Smooth muscle cell (in vitro differentiated cells): Measurements from ENCODE around the gene ARSK. TPM values are rescaled to one million over a fixed set of nuclear protein-coding genes. Genes with fewer than 3 reads are reported as not detected.

ENCODE experiments used
- DNase-seq: peaks from one replicate; lab custom pipeline; 2025; ENCODE audit not compliant: unreplicated experiment; lab: John Stamatoyannopoulos, UW
- H2AFZ ChIP-seq: fragments of 200-600 bp; sonication (generic); 2 replicates; pipeline ENCODE4 v1.6.0; 2016; ENCODE audit warnings: antibody characterized with exemption, low read depth, mild to moderate bottlenecking
- H3F3A ChIP-seq: fragments of 200-600 bp; sonication (generic); 2 replicates; pipeline ENCODE4 v1.6.0; 2017; ENCODE audit warnings: antibody characterized with exemption, low read depth
- H3K27ac ChIP-seq: fragments of 200-600 bp; sonication (generic); 2 replicates; pipeline ENCODE4 v1.5.1; 2016; ENCODE audit warnings: low read depth, mild to moderate bottlenecking
- H3K27me3 ChIP-seq: fragments of 200-600 bp; sonication (generic); 2 replicates; pipeline ENCODE4 v1.6.1; 2016; ENCODE audit warnings: low read depth, mild to moderate bottlenecking
- H3K36me3 ChIP-seq: fragments of 200-600 bp; sonication (generic); 2 replicates; pipeline ENCODE4 v1.5.1; 2016; ENCODE audit warnings: low read depth
- H3K4me1 ChIP-seq: fragments of 200-600 bp; sonication (generic); 2 replicates; pipeline ENCODE4 v1.5.1; 2016; ENCODE audit warnings: low read depth
- H3K4me2 ChIP-seq: fragments of 200-600 bp; sonication (generic); 2 replicates; pipeline ENCODE4 v1.6.0; 2016; ENCODE audit warnings: mild to moderate bottlenecking
- H3K4me3 ChIP-seq: fragments of 200-600 bp; sonication (generic); 2 replicates; pipeline ENCODE4 v1.5.1; 2016; ENCODE audit warnings: mild to moderate bottlenecking
- H3K79me2 ChIP-seq: fragments of 200-600 bp; sonication (generic); 2 replicates; pipeline ENCODE4 v1.6.0; 2016; ENCODE audit warnings: low read depth, mild to moderate bottlenecking
- H3K9ac ChIP-seq: fragments of 200-600 bp; sonication (generic); 2 replicates; pipeline ENCODE4 v1.6.0; 2016; ENCODE audit warnings: low read depth
- H3K9me3 ChIP-seq: fragments of 200-600 bp; sonication (generic); replicated peaks from 2 replicates; pipeline ENCODE4 v1.5.1; 2016; ENCODE audit warnings: low read depth
- H4K20me1 ChIP-seq: fragments of 200-600 bp; sonication (generic); 2 replicates; pipeline ENCODE4 v1.6.0; 2016; ENCODE audit warnings: low read depth
- WGBS: methylation state at CpG from one replicate; pipeline ENCODE4 v1.1.7; 2016; ENCODE audit warnings: low lambda C conversion rate; 5-methylcytosine and 5-hydroxymethylcytosine counted together
- polyA plus RNA-seq: library from polyadenylated mRNA; unstranded; fragments of >200 nt; fragmentation: Nextera tagmentation; extraction: Ambion mirVana; gene quantifications from 2 replicates; pipeline ENCODE4 v1.2.1, GENCODE V29; 2016
- total RNA-seq: library from RNA; depleted of rRNA; stranded (reverse); fragments of >200 nt; gene quantifications from 2 replicates; pipeline ENCODE4 v1.2.3, GENCODE V29; 2014
- TF ChIP-seq, protein P1 (sequence below): fragments of 200-600 bp; sonication (generic); IDR thresholded peaks from 2 replicates; pipeline ENCODE4 v1.5.1; 2017; ENCODE audit warnings: borderline replicate concordance, mild to moderate bottlenecking, antibody characterized with exemption; ENCODE audit not compliant: insufficient read depth, poor library complexity, severe bottlenecking

Gene ARSK
- total and polyA plus RNA-seq, 2 experiments from 2014 or later: 12.1 to 18.8 TPM

DNA sequence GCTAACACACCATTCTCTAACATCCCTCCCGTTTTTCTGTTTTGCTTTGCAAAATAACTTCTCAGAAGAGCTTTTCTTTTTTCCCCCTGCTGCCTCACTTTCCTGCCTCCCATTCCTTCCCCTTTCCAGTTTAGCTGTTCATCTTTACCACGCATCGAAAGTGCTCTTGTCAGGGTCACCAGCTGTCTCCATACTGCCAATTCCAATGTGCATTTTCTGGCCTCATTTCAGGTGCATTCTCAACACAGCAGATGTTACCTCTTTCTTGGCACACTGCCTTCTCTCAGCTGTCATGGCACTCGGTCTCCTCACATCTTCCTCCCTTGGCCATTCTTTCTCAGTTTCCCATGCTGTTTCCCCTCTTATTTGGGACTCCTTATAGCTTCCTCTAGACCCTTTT is 9.5 kb downstream of the ARSK start:
- TF ChIP-seq, protein P1, sequence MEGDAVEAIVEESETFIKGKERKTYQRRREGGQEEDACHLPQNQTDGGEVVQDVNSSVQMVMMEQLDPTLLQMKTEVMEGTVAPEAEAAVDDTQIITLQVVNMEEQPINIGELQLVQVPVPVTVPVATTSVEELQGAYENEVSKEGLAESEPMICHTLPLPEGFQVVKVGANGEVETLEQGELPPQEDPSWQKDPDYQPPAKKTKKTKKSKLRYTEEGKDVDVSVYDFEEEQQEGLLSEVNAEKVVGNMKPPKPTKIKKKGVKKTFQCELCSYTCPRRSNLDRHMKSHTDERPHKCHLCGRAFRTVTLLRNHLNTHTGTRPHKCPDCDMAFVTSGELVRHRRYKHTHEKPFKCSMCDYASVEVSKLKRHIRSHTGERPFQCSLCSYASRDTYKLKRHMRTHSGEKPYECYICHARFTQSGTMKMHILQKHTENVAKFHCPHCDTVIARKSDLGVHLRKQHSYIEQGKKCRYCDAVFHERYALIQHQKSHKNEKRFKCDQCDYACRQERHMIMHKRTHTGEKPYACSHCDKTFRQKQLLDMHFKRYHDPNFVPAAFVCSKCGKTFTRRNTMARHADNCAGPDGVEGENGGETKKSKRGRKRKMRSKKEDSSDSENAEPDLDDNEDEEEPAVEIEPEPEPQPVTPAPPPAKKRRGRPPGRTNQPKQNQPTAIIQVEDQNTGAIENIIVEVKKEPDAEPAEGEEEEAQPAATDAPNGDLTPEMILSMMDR: no peak
- WGBS: 91% methylated on average over 4 of the region's 4 CpGs
- H3K79me2 ChIP-seq: peaks cover 7% of the 10 kb centered on the region
- no peaks in the 10 kb centered on the region for H4K20me1 ChIP-seq
- H3K4me1 ChIP-seq: no peaks in the 10 kb centered on the region
- H3K4me3 ChIP-seq: no peak overlapping the region
- no peaks in the 10 kb centered on the region for H3K36me3 ChIP-seq
- no peaks in the 10 kb centered on the region for H3K27me3 ChIP-seq
- no peak overlapping the region for H2AFZ ChIP-seq
- no peaks in the 10 kb centered on the region for H3K9me3 ChIP-seq
- no peak overlapping the region for H3K4me2 ChIP-seq
- no peak overlapping the region for H3K9ac ChIP-seq
- no peaks in the 10 kb centered on the region for H3F3A ChIP-seq
- no peak for DNase-seq
- no peak overlapping the region for H3K27ac ChIP-seq

DNA sequence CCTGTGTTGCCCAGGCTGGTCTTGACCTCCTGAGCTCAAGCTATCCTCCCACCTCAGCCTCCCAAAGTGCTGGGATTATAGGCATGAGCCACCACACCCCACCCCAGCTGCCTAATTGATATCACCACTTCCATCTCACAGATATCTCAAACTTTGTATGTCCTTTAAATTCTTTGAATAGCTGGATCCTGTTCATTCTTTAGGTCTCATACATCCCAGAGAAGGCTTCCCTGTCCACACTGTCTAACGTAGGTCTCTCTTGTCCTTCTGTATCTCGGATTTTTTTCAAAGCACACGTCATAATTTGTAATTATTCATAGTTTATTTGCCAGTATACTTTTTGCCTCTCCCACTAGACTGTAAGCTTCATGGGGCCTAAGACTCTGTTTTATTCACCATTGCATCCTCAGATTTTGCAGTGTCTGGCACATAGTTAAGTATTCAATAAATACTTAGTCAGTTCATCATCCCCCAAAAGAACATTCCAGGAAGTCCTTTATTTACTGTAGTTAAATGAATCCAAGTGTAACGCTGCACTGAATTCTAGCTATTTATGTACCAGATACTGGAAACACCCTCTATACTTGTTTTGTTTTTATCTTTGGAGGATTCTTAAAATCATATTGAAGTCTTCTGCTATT is 10.5 kb downstream of the ARSK start:
- no peaks in the 10 kb centered on the region for H3F3A ChIP-seq
- H3K9me3 ChIP-seq: no peaks in the 10 kb centered on the region
- H3K27ac ChIP-seq: no peak overlapping the region
- H3K9ac ChIP-seq: no peak overlapping the region
- no peak overlapping the region for H2AFZ ChIP-seq
- no peaks in the 10 kb centered on the region for H4K20me1 ChIP-seq
- 74% methylated on average over 4 of the region's 4 CpGs for WGBS
- TF ChIP-seq, protein P1: no peak
- H3K36me3 ChIP-seq: no peaks in the 10 kb centered on the region
- no peaks in the 10 kb centered on the region for H3K27me3 ChIP-seq
- no peak overlapping the region for H3K4me2 ChIP-seq
- no peak for DNase-seq
- H3K79me2 ChIP-seq: no peaks in the 10 kb centered on the region
- H3K4me1 ChIP-seq: no peaks in the 10 kb centered on the region
- H3K4me3 ChIP-seq: no peak overlapping the region

DNA sequence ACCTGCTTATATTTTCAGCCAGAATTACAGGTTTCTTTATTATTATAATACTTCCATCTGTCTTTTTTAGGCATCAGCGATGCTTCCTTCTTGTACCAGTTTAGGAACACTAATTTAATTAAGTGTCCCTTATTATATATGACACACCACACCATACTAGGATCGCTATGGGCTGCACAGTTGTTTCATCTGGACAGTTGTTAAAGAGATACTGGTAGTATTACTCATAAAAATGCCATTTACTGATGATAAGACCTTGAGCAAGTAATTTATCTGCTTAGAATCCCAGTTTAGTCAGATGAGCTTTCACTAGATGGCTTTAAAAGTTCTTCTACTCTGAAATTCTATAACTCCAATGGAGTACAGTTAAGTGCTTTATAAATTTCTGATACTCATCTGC is 17.1 kb downstream of the ARSK start:
- H3K79me2 ChIP-seq: no peaks in the 10 kb centered on the region
- no peaks in the 10 kb centered on the region for H3K4me1 ChIP-seq
- no peaks in the 10 kb centered on the region for H3F3A ChIP-seq
- DNase-seq: no peak
- H3K27me3 ChIP-seq: no peaks in the 10 kb centered on the region
- no peak overlapping the region for H3K9ac ChIP-seq
- H2AFZ ChIP-seq: no peak overlapping the region
- no peaks in the 10 kb centered on the region for H4K20me1 ChIP-seq
- WGBS: 44% methylated on average over 2 of the region's 2 CpGs
- H3K27ac ChIP-seq: no peak overlapping the region
- H3K4me3 ChIP-seq: no peak overlapping the region
- H3K36me3 ChIP-seq: peaks cover 7% of the 10 kb centered on the region
- TF ChIP-seq, protein P1: no peak
- H3K4me2 ChIP-seq: no peak overlapping the region
- H3K9me3 ChIP-seq: no peaks in the 10 kb centered on the region

DNA sequence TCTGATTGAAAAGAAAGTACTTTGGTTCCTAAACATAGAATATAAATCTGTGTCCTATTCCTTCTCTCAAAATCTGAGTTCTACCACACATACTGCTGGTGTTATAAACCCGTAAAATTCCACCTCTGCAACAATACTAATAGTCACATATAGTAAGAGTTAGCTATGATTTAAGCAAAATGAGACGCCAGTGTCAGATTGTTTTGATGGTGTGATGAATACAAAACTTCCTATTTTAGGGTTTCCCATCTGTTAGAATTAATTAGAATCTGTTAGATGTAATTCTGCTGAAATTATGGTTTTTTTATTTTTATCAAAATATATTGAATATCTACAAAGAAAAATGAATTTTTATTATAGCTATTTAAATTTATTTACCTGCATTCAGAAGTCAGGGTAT is 26.7 kb downstream of the ARSK start:
- TF ChIP-seq, protein P1: no peak
- no peak overlapping the region for H3K4me2 ChIP-seq
- H3K36me3 ChIP-seq: no peaks in the 10 kb centered on the region
- DNase-seq: no peak
- no peaks in the 10 kb centered on the region for H3K79me2 ChIP-seq
- no peaks in the 10 kb centered on the region for H3K4me1 ChIP-seq
- no peaks in the 10 kb centered on the region for H3K27me3 ChIP-seq
- H3K9me3 ChIP-seq: no peaks in the 10 kb centered on the region
- WGBS: 96% methylated on average over 2 of the region's 2 CpGs
- H3K9ac ChIP-seq: no peak overlapping the region
- no peak overlapping the region for H3K27ac ChIP-seq
- no peak overlapping the region for H2AFZ ChIP-seq
- H4K20me1 ChIP-seq: no peaks in the 10 kb centered on the region
- H3F3A ChIP-seq: no peaks in the 10 kb centered on the region
- H3K4me3 ChIP-seq: no peak overlapping the region
